ENCODE measurements around the gene PRR35. TPM values are rescaled to one million over a fixed set of nuclear protein-coding genes. Genes with fewer than 3 reads are reported as not detected.

Gene PRR35
- total RNA-seq, 1 experiment from 2014 or later = not detected

DNA sequence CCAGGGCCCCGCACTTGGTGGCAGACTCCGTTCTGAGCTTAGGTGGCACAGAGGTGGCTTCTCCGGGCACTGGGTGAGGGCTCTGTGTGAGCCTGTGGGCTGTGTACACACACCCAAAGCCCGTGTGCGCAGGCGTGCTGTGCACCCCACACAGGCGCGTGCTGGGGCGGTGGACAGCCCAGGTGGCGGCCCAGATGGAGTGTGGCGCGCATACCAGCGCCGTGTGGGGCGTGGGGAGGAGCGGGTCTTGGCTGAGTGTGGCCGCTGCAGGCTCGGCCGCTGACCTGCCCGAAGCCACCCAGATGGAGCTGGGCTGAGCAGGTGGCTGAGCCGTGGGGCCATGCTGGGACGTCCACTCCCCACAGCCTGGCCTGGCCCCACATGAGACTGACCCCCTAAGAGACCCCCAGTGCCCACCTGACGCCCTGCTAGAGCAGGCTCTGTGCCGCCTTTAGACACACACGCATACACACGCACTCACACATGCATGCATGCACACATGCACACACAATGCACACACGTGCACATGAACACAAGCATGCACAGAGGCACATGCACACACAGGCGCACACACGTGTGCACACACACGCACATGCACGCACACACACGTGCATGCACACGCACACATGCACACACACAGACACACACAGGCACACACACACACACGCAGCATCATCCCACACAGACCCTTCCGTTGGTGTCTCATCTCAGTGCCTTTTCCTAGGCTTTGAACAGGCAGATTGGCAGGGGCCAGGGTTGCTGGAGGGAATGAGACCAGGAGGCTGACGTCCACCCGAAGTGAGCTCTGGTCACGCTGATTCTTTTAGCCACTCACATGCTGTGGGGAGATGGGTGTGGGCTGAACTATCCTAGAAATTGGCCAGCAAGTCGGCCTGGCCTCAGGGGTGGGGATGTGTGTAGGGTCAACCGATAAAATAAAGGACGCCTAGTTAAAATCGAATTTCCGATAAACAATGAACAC, 2.1 kb downstream of the PRR35 start:
- Histone ChIP-seq H3K36me3 (ENCODE audit: low read depth, low read length) (no peaks in the 10 kb centered on the region), H4K20me1 (ENCODE audit: low read length) (no peaks in the 10 kb centered on the region), H3K9me3 (ENCODE audit: low read length) (no peaks in the 10 kb centered on the region), H3K4me2 (ENCODE audit: low read length) (no peak overlapping the region), H2AFZ (ENCODE audit: low read length) (no peak overlapping the region), H3K27me3 (ENCODE audit: low read length) (peaks cover 13% of the 10 kb centered on the region), H3K27ac (ENCODE audit: low read length) (no peak overlapping the region), H3F3A (ENCODE audit: low read length, unreplicated experiment) (no peaks in the 10 kb centered on the region), H3K79me2 (ENCODE audit: low read length) (no peaks in the 10 kb centered on the region), H3K9me2 (replicated peaks; ENCODE audit: low read length) (no peaks in the 10 kb centered on the region), H3K4me1 (ENCODE audit: insufficient read depth, low read length) (no peaks in the 10 kb centered on the region), H3K4me3 (ENCODE audit: low read length) (no peak overlapping the region), H3K9ac (ENCODE audit: low read length) (no peak overlapping the region)
- CTCF ChIA-PET = interaction anchor here (0.6 kb wide), 1 partner anchor 8 kb away, joined by 5 read pairs; no protein-coding TSS in a partner anchor
- no TSS peak for BruUV-seq (replicated peaks)
- intact Hi-C loops (cut with micrococcal nuclease) = no loop called here
- DNase-seq (no peak), ATAC-seq (no peak)
- TF ChIP-seq EZH2 (IDR thresholded peaks at IDR 0.05; ENCODE audit: low read length, unreplicated experiment) (no peak), EZH2phosphoT487 (IDR thresholded peaks at IDR 0.05; ENCODE audit: borderline replicate concordance, low read length) (no peak), CTCF (conservative IDR thresholded peaks at IDR 0.05; ENCODE audit: low read depth, low read length) (no peak)
- POLR2A ChIA-PET (ENCODE audit: unreplicated experiment) = no interaction called here

DNA sequence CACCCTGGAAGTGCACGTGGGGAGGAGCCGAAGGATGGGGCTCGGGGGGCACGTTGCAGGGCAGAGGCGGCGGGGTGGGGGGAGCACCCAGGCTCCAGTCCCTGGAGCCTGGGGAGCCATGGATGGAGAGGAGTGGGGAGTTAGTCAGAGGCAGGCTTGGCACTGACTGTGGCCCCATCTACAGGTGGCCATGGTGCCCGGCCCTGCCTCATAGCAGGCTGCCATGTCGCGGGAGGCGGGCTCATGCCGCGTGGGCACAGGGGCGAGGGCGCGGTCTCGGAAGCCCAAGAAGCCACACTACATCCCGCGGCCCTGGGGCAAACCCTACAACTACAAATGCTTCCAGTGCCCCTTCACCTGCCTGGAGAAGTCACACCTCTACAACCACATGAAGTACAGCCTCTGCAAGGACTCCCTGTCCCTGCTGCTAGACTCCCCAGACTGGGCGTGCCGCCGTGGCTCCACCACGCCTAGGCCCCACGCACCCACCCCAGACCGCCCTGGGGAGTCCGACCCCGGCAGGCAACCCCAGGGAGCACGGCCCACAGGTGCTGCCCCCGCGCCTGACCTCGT, 3.0 kb downstream of the PRR35 start:
- TF ChIP-seq EZH2 (IDR thresholded peaks at IDR 0.05; ENCODE audit: low read length, unreplicated experiment) (no peak), CTCF (conservative IDR thresholded peaks at IDR 0.05; ENCODE audit: low read depth, low read length) (no peak), EZH2phosphoT487 (IDR thresholded peaks at IDR 0.05; ENCODE audit: borderline replicate concordance, low read length) (no peak)
- intact Hi-C loops (cut with micrococcal nuclease) = no loop called here
- no TSS peak for BruUV-seq (replicated peaks)
- Histone ChIP-seq H3K9me3 (ENCODE audit: low read length) (no peaks in the 10 kb centered on the region), H3K4me3 (ENCODE audit: low read length) (no peak overlapping the region), H3K27ac (ENCODE audit: low read length) (no peak overlapping the region), H3F3A (ENCODE audit: low read length, unreplicated experiment) (no peaks in the 10 kb centered on the region), H3K4me2 (ENCODE audit: low read length) (no peak overlapping the region), H3K36me3 (ENCODE audit: low read depth, low read length) (no peaks in the 10 kb centered on the region), H4K20me1 (ENCODE audit: low read length) (no peaks in the 10 kb centered on the region), H3K9ac (ENCODE audit: low read length) (no peak overlapping the region), H2AFZ (ENCODE audit: low read length) (no peak overlapping the region), H3K79me2 (ENCODE audit: low read length) (no peaks in the 10 kb centered on the region), H3K9me2 (replicated peaks; ENCODE audit: low read length) (no peaks in the 10 kb centered on the region), H3K27me3 (ENCODE audit: low read length) (peaks cover 13% of the 10 kb centered on the region), H3K4me1 (ENCODE audit: insufficient read depth, low read length) (no peaks in the 10 kb centered on the region)
- ChIA-PET POLR2A (ENCODE audit: unreplicated experiment) (no interaction called here), CTCF (interaction anchor here (0.6 kb wide), 1 partner anchor 9 kb away, joined by 5 read pairs; no protein-coding TSS in a partner anchor)
- DNase-seq (no peak), ATAC-seq (no peak)
